T-cell (primary cell): Measurements from ENCODE around the gene TROAP. TPM values are rescaled to one million over a fixed set of nuclear protein-coding genes. Genes with fewer than 3 reads are reported as not detected.

ENCODE experiments used
- ATAC-seq, 4 experiments: fragments of 200-7000 bp in 3 of 4; fragments of 150-1000 bp in 1 of 4; cut with Tn5 transposase; replicated peaks in 1 of 4; 1 replicate in 3 of 4; 2 replicates in 1 of 4; pipeline ENCODE4 v1.10.0; 2021; ENCODE audit warnings: moderate library complexity in 3 of 4, mild to moderate bottlenecking in 2 of 4, moderate number of reproducible peaks in 1 of 4
- CTCF ChIA-PET, 2 donors: fragments of 300-600 bp; sonication (Branson Sonifier 250); formaldehyde crosslinking; loops; one replicate each; lab custom pipeline; 2022; ENCODE audit warnings: antibody characterized with exemption in 2 of 2; lab: Charles Lee
- POLR2A ChIA-PET, 2 donors: fragments of 300-600 bp; sonication (Branson Sonifier 250); formaldehyde crosslinking; loops; one replicate each; lab custom pipeline; 2022; ENCODE audit warnings: antibody characterized with exemption in 2 of 2; lab: Charles Lee
- DNase-seq, 35 experiments: peaks; one replicate each; pipeline versions ENCODE4 v3.0.0 to v3.0.0-alpha.2; 2013 to 2023
- H3K27ac ChIP-seq: one replicate; pipeline ENCODE4 v1.5.1; 2013; ENCODE audit warnings: low read length
- H3K27me3 ChIP-seq, 2 experiments: replicated peaks in 1 of 2; 1 replicate in 1 of 2; 2 replicates in 1 of 2; pipeline versions ENCODE4 v1.6.1 to v1.7.0; 2013; ENCODE audit warnings: low read length in 1 of 2, mixed read lengths in 1 of 2; ENCODE audit not compliant: control insufficient read depth in 2 of 2, insufficient read depth in 2 of 2; ENCODE audit errors: extremely low read depth in 1 of 2
- H3K36me3 ChIP-seq, 2 donors: 1 replicate in 1 of 2; 2 replicates in 1 of 2; pipeline versions ENCODE4 v1.6.1 to v1.7.0; 2013; ENCODE audit warnings: low read length in 1 of 2; ENCODE audit not compliant: control insufficient read depth in 2 of 2, insufficient read depth in 1 of 2; ENCODE audit errors: extremely low read depth in 1 of 2
- H3K4me1 ChIP-seq, 2 experiments: 1 replicate in 1 of 2; 2 replicates in 1 of 2; pipeline versions ENCODE4 v1.6.1 to v1.7.0; 2013; ENCODE audit warnings: low read length in 2 of 2, mixed read lengths in 1 of 2; ENCODE audit not compliant: insufficient read depth in 2 of 2, control insufficient read depth in 1 of 2; ENCODE audit errors: extremely low read depth in 1 of 2
- H3K4me3 ChIP-seq, 2 donors: 1 replicate in 1 of 2; 2 replicates in 1 of 2; pipeline versions ENCODE4 v1.5.1 to v1.7.0; 2013; ENCODE audit warnings: mild to moderate bottlenecking in 2 of 2, low read length in 1 of 2, moderate library complexity in 1 of 2; ENCODE audit not compliant: control insufficient read depth in 1 of 2; ENCODE audit errors: extremely low read depth in 1 of 2
- H3K9me3 ChIP-seq: 2 replicates; pipeline ENCODE4 v1.7.0; 2013
- H3K27ac Mint-ChIP-seq, 2 donors: one replicate each; pipeline ENCODE4 v1.8.0; 2020 to 2021; ENCODE audit warnings: mild to moderate bottlenecking in 2 of 2, mixed read lengths in 2 of 2
- H3K27me3 Mint-ChIP-seq, 2 donors: one replicate each; pipeline ENCODE4 v1.8.0; 2021 to 2022; ENCODE audit warnings: mixed read lengths in 2 of 2
- H3K36me3 Mint-ChIP-seq: one replicate; pipeline ENCODE4 v1.8.0; 2021; ENCODE audit warnings: mixed read lengths
- H3K4me1 Mint-ChIP-seq, 3 donors: one replicate each; pipeline ENCODE4 v1.8.0; 2020 to 2022; ENCODE audit warnings: mixed read lengths in 3 of 3, mild to moderate bottlenecking in 1 of 3
- H3K4me3 Mint-ChIP-seq, 3 donors: one replicate each; pipeline ENCODE4 v1.8.0; 2020 to 2022; ENCODE audit warnings: mild to moderate bottlenecking in 3 of 3, mixed read lengths in 3 of 3, moderate library complexity in 3 of 3
- H3K9me3 Mint-ChIP-seq, 3 donors: one replicate each; pipeline ENCODE4 v1.8.0; 2020 to 2022; ENCODE audit warnings: mixed read lengths in 3 of 3
- WGBS: methylation state at CpG from one replicate; pipeline ENCODE4 v1.1.5; 2013; ENCODE audit warnings: missing lambda C conversion rate; ENCODE audit not compliant: insufficient coverage; 5-methylcytosine and 5-hydroxymethylcytosine counted together
- total RNA-seq, 35 experiments: library from RNA in 6 of 35; stranded (reverse) in 6 of 35; fragments of 120-200 nt in 1 of 35; gene quantifications; one replicate each; pipeline versions ENCODE4 v1.2.1 to v1.2.4 and lab custom pipeline; 2013 to 2026

Gene TROAP
- total RNA-seq, 5 donors from 2014 or later (not counting 1 experiment from before 2014, with no cell fraction given): 0.98 to 1.9 (median 1.3) TPM

GRCh38 chr12:49297695-49298060 is 25.4 kb upstream of the TROAP start:
- no peak overlapping the region for H3K27ac Mint-ChIP-seq
- Histone ChIP-seq H3K4me1 (peaks cover 0 to 30% of the 10 kb centered on the region in 2 experiments), H3K4me3 (no peak overlapping the region), H3K36me3 (no peaks in the 10 kb centered on the region), H3K27ac (no peak overlapping the region), H3K27me3 (peaks cover 8 to 74% of the 10 kb centered on the region in 2 experiments), H3K9me3 (no peaks in the 10 kb centered on the region)
- peaks cover 9 to 27% (median 17%) of the 10 kb centered on the region in 3 donors for H3K4me1 Mint-ChIP-seq
- CTCF ChIA-PET: interaction anchor here in 1 of 2 donors (0.6 to 1.4 kb wide), 5 partner anchors 25 to 246 kb away, joined by 3 to 6 read pairs (median 4); partner anchors contain the start of genes C1QL4 and TROAP
- ATAC-seq (no peak), DNase-seq (no peak)
- peaks cover 43 to 49% of the 10 kb centered on the region in 2 donors for H3K27me3 Mint-ChIP-seq
- 7% methylated on average over 2 of the region's 8 CpGs for WGBS
- POLR2A ChIA-PET: no interaction called here
- no peaks in the 10 kb centered on the region for H3K9me3 Mint-ChIP-seq
- H3K36me3 Mint-ChIP-seq: no peaks in the 10 kb centered on the region
- peak overlapping the region; percentile 9 to 70 (median 25) for H3K4me3 Mint-ChIP-seq

GRCh38 chr12:49298160-49298559 is 24.9 kb upstream of the TROAP start:
- ATAC-seq: no peak
- H3K4me1 Mint-ChIP-seq: peaks cover 9 to 27% (median 17%) of the 10 kb centered on the region in 3 donors
- Histone ChIP-seq H3K4me1 (peaks cover 0 to 30% of the 10 kb centered on the region in 2 experiments), H3K27me3 (peaks cover 8 to 69% of the 10 kb centered on the region in 2 experiments), H3K27ac (no peak overlapping the region), H3K4me3 (no peak overlapping the region), H3K9me3 (no peaks in the 10 kb centered on the region), H3K36me3 (no peaks in the 10 kb centered on the region)
- WGBS: 40% methylated on average over 6 of the region's 6 CpGs
- peaks cover 48 to 53% of the 10 kb centered on the region in 2 donors for H3K27me3 Mint-ChIP-seq
- H3K4me3 Mint-ChIP-seq: peak overlapping the region in 1 of 3 donors; percentile 70
- H3K36me3 Mint-ChIP-seq: no peaks in the 10 kb centered on the region
- H3K9me3 Mint-ChIP-seq: no peaks in the 10 kb centered on the region
- no peak overlapping the region for H3K27ac Mint-ChIP-seq
- DNase-seq: no peak
- CTCF ChIA-PET: interaction anchor here in 1 of 2 donors (1.0 to 1.4 kb wide), 2 partner anchors 25 to 49 kb away, joined by 3 to 5 read pairs; partner anchors contain the start of genes DNAJC22 and TROAP
- POLR2A ChIA-PET: no interaction called here

- Histone ChIP-seq H3K27me3 (peaks cover 5 to 41% of the 10 kb centered on the region in 2 experiments), H3K9me3 (no peaks in the 10 kb centered on the region), H3K36me3 (no peaks in the 10 kb centered on the region), H3K4me1 (peaks cover 0 to 12% of the 10 kb centered on the region in 2 experiments), H3K27ac (no peak overlapping the region), H3K4me3 (no peak overlapping the region)
- no peak for DNase-seq
- Mint-ChIP-seq H3K27ac (no peak overlapping the region), H3K4me3 (no peak overlapping the region), H3K4me1 (peaks cover 9 to 20% (median 14%) of the 10 kb centered on the region in 3 donors), H3K27me3 (peaks cover 42 to 50% of the 10 kb centered on the region in 2 donors), H3K9me3 (no peaks in the 10 kb centered on the region), H3K36me3 (no peaks in the 10 kb centered on the region)
- ChIA-PET POLR2A (no interaction called here), CTCF (interaction anchor here in 1 of 2 donors (0.8 kb wide), 1 partner anchor 13 kb away, joined by 3 read pairs; no protein-coding TSS in a partner anchor)
- no peak for ATAC-seq
- 28% methylated on average over 3 of the region's 4 CpGs for WGBS
Measured at GRCh38 chr12:49301760-49302159, 21.3 kb upstream of the TROAP start.

GRCh38 chr12:49304161-49304560 is 18.9 kb upstream of the TROAP start:
- Histone ChIP-seq H3K4me1 (no peaks in the 10 kb centered on the region), H3K9me3 (no peaks in the 10 kb centered on the region), H3K27ac (no peak overlapping the region), H3K4me3 (no peak overlapping the region), H3K27me3 (peaks cover 0 to 21% of the 10 kb centered on the region in 2 experiments), H3K36me3 (no peaks in the 10 kb centered on the region)
- H3K9me3 Mint-ChIP-seq: no peaks in the 10 kb centered on the region
- H3K4me1 Mint-ChIP-seq: peaks cover 0 to 3% (median 0%) of the 10 kb centered on the region in 3 donors
- H3K36me3 Mint-ChIP-seq: no peaks in the 10 kb centered on the region
- WGBS: 67% methylated on average over 1 of the region's 2 CpGs
- H3K27ac Mint-ChIP-seq: no peak overlapping the region
- POLR2A ChIA-PET: no interaction called here
- no peak overlapping the region for H3K4me3 Mint-ChIP-seq
- peaks cover 34 to 45% of the 10 kb centered on the region in 2 donors for H3K27me3 Mint-ChIP-seq
- ATAC-seq: no peak
- CTCF ChIA-PET: interaction anchor here (0.5 to 1.1 kb wide), 2 partner anchors 14 to 17 kb away, joined by 3 read pairs; no protein-coding TSS in a partner anchor
- no peak for DNase-seq

GRCh38 chr12:49305762-49306510 is 17.1 kb upstream of the TROAP start:
- Mint-ChIP-seq H3K27me3 (peaks cover 43 to 51% of the 10 kb centered on the region in 2 donors), H3K4me1 (peaks cover 0 to 3% (median 0%) of the 10 kb centered on the region in 3 donors), H3K36me3 (no peaks in the 10 kb centered on the region), H3K4me3 (no peak overlapping the region), H3K27ac (no peak overlapping the region), H3K9me3 (no peaks in the 10 kb centered on the region)
- DNase-seq (no peak), ATAC-seq (no peak)
- POLR2A ChIA-PET: no interaction called here
- CTCF ChIA-PET: interaction anchor here in 1 of 2 donors (0.6 kb wide), 2 partner anchors 260 to 317 kb away, joined by 4 to 5 read pairs; partner anchors contain the start of gene PRPF40B
- Histone ChIP-seq H3K36me3 (no peaks in the 10 kb centered on the region), H3K4me3 (no peak overlapping the region), H3K27ac (no peak overlapping the region), H3K4me1 (no peaks in the 10 kb centered on the region), H3K9me3 (no peaks in the 10 kb centered on the region), H3K27me3 (peaks cover 0 to 21% of the 10 kb centered on the region in 2 experiments)
- 78% methylated on average over 4 of the region's 6 CpGs for WGBS

- no peak overlapping the region for H3K27ac ChIP-seq
- ChIA-PET POLR2A (no interaction called here), CTCF (interaction anchor here in 1 of 2 donors (0.6 kb wide), 1 partner anchor 421 kb away, joined by 3 read pairs; no protein-coding TSS in a partner anchor)
- Mint-ChIP-seq H3K9me3 (no peaks in the 10 kb centered on the region), H3K36me3 (no peaks in the 10 kb centered on the region), H3K27ac (no peak overlapping the region), H3K4me3 (no peak overlapping the region), H3K4me1 (no peaks in the 10 kb centered on the region), H3K27me3 (peaks cover 31 to 49% of the 10 kb centered on the region in 2 donors)
- H3K4me3 ChIP-seq: no peak overlapping the region
- no peaks in the 10 kb centered on the region for H3K9me3 ChIP-seq
- WGBS: 88% methylated on average over 5 of the region's 7 CpGs
- H3K36me3 ChIP-seq: no peaks in the 10 kb centered on the region
- no peak for ATAC-seq
- peaks cover 0 to 11% of the 10 kb centered on the region in 2 experiments for H3K27me3 ChIP-seq
- no peaks in the 10 kb centered on the region for H3K4me1 ChIP-seq
- no peak for DNase-seq
Measured at GRCh38 chr12:49309386-49309785, 13.7 kb upstream of the TROAP start.
